Stimulated activated CD8-positive, alpha-beta memory T cell treated with anti-CD3 and anti-CD28 coated beads, Interleukin-7, amount 100 ng/mL, for 1 hour (primary cell): Measurements from ENCODE around the gene ERGIC2.
"Not testable (repeated sequence)": the region's sequence is repeated elsewhere in the genome, so short reads cannot be mapped to it uniquely, and the experiment has no call there.

Experiments used
- DNase-seq, 2 donors: peaks; one replicate each; pipeline ENCODE4 v3.0.0-alpha.2; 2020; ENCODE audit warnings: low read depth in 2 of 2

The ERGIC2 gene, protein sequence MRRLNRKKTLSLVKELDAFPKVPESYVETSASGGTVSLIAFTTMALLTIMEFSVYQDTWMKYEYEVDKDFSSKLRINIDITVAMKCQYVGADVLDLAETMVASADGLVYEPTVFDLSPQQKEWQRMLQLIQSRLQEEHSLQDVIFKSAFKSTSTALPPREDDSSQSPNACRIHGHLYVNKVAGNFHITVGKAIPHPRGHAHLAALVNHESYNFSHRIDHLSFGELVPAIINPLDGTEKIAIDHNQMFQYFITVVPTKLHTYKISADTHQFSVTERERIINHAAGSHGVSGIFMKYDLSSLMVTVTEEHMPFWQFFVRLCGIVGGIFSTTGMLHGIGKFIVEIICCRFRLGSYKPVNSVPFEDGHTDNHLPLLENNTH

DNA sequence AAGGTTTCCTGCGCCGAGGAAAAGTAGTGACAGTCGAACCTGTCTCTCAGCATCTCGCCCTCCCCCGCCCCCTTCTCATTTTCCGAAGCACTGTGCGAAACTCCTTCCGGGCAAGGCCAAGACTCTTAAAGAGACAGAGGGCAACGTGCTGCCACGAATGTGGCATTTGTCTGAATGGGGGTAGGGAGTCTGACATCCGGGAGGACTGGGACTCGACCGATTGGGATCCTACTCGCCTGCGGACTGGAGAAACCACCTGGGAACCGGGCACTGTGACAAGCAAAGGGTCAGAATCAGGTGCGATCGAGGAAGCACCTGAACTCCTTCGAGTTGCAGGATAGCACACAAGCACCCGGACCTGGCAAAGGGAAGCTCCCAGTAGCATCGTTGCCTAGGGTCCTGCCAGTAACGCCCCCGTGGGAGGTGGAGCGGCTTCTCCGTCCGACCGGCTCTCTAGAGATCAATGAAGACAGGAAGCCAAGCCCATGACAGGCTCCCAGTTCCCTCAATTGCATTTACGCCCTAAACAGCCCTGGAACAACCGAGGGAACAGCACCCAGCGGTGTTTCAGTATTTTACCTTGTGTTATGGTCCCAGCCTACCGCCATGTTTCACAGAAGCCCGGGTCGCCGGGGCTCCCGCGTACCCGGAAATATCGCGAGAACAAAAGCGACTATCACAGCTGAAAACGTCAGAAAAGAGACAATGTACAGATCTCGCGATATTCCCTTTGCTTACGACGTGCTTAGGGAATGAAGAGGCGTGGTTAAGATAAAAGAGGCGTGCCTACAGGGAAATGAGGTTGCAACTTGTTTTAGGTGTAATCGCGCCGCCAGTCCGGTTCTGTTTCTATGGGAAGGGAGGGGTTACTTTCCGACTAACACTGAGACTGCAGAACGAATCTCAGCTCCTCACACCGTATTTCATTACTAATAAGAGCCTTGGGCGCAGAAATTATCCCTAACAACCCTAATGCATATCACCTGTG is at the start of gene ERGIC2:
ERGIC2 (minus strand) TSS at position 637 of the 988 bp plus-strand sequence. CDS start 9,539 bp downstream, outside the sequence.
- peak; percentile 70 to 72 for DNase-seq

DNA sequence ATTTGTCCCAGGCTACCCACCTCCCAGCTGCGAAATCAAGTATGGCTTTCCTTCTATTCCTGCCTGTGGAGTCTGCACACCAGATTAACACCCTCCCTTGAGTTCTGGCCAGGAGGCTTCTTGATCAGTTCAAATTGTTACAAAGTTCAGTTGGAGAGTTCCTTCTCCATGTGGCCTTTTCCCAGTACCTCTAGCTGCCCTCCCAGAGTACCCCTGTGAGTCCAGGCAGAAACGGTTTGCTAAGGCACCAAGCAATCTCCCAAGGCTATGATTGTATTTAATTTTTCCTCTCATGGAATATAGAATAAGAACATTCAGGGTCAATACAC is 49.7 kb upstream of the ERGIC2 start:
- DNase-seq, result no peak

DNA sequence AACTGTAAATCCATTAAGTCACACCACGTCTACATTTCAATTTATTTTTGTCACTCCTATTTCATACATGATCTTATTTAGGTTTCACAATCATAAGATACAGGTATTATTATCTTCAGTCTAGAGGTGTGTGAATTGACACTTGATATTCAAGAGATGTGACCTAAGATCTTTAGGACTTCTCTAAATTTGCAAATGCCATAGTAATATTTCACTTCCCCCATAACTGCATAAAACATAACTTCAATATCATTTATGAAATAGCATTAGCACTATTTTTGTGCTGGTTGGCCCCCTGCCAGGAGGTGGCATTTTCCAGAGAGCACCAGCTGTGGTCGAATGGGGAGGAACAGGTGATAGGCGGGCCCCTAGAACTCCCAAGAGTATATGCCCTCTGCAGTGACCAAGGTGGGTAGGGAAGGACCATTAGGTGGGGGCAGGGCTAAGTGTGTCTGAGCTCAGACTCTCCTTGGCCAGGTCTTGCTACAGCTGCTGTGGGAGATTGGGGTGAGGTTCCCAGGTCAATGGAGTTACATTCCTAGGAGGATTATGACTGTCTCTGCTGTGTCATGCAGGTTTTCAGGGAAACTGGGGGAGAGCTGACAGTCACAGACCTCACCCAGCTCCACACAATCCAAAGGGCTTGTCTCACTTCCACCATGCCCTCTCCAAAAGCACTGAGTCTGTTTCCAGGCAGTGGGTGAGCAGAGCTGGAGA is 49.2 kb upstream of the ERGIC2 start:
- no peak for DNase-seq

- no peak for DNase-seq
Observed at GRCh38 chr12:29428633-29429032, 47.7 kb upstream of the ERGIC2 start.

DNA sequence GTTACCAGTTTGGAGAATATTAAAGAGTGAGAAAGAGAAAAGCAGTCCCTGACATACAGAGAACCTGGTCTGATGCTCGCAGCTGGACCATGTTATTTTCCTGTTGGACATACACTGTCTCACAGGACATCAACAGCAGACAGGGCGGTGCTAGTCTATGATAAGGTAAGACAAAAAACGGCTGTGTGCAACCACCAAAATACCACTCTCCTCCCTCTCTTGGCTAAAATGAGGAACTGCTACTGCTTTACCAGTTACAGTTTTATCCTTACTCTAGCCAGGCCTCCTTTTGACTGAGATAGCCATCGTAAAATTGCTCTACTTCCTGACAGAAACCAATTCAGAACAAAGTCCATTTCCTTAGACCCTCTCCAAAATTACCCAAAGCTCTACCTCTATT is 47.0 kb upstream of the ERGIC2 start:
- no peak for DNase-seq

- DNase-seq, result no peak
Observed at GRCh38 chr12:29426498-29426897, 45.5 kb upstream of the ERGIC2 start.

DNA sequence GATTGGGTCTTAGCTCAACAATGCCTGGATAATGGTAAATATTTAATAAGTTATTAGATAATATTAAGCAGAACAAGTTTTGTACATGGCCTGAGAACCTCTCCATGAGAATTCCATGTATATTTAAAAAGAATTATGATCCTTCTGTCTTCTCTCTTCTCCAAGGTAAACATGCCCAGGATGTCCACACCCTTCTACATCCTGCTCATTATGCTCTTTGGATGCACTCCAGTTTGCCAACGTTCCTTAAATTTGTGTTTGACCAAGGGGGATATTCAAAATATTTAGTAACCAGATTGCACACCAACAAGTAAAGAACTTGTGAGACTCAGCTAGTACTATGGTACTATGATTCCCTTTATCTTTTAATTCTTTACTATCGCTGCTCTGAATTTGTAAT is 44.8 kb upstream of the ERGIC2 start:
- DNase-seq, result no peak

DNA sequence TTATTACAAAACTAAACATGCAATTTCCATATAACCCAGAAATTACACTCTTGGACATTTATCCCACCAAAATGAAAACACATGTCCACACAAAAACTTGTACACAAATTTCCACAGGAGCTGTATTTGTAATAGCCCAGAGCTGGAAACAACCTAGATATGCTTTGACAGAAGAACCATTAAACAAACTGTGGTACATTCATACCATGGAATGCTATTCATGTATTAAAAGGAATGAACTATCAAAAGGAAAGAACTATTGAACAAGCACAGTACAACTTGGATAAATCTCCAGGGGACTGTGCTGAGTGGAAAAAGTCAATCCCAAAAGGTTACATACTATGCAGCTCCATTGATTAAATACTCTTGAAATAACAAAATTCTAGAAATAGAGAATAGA is 35.8 kb upstream of the ERGIC2 start:
- no peak for DNase-seq

DNA sequence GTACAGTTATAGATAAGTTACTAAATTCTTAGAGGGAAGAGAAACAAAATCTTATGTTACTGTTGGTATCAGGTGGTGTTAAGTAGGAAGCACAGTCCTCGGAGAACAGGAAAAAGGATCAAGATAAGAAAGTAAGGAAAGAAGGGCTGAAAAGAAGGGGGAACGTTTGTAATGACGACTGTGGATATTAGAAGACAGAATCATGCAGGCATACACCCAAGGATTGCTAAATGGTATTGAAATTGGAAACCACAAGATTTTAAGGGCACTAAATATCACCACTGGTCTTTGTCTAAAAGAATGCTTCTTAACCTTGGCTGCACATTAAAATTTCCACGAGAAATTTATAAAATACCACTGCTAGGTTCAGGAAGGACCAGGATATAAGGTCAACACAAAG is 34.1 kb upstream of the ERGIC2 start:
- DNase-seq, result no peak

GRCh38 chr12:29414368-29414767 is 33.4 kb upstream of the ERGIC2 start:
- no peak for DNase-seq

DNA sequence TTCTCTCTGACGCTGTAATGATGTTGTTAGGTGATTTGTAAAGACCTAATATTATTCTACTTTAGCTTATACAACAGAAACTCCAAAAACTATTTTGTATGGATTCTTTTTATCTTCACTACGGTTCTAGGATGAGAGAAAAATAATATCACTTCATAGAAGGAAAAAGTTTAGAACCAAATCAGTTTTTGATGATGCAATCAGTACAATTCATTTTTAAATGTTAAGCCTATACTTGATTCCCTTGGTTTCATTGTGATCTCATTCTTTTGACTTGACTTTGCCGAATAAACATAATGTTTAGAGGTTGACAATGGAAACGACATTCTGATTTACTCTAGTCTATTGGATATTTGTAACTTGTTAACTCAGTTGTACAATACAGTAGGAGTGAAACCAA is 24.6 kb upstream of the ERGIC2 start:
- DNase-seq, result no peak

DNA sequence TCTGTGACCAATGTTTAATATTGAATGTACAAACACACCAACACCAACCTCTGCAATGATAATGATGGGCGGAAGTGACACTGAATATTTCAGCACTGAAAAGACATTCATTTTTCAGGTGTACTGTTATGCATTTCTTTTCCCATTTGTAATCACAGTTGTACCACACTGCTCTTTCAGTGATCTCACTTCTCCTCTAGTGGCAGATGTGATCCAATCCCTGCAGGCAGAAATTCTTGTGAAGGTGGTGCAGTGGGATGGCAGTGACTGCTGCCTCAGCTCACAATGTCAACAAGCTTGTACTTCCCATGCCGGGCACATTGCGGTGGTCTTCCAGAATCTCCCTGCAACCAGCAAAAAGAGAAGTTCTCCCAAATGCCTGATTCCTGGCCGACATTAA is 23.0 kb upstream of the ERGIC2 start:
- DNase-seq, result no peak

- DNase-seq, result no peak
Observed at GRCh38 chr12:29402437-29402836, 21.5 kb upstream of the ERGIC2 start.

DNA sequence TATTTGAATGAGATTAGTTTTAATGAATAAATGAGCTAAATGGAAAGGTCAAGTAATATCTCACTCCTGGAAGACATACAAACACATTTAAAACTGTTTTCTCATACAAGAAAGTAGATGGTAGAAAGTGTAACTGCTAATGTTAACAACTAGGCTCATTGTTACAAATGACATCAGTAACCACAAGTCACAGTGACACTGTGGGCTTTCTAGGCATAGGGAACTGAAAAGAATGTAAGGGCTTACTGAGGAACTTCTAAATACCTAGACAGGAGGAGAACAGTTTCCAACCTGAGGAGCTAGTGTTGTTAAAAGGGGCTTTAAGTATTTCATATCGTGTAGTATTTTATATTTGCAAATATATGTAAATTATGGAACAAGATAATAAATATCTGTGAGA is 17.5 kb upstream of the ERGIC2 start:
- DNase-seq, result no peak

- DNase-seq, result no peak
Observed at GRCh38 chr12:29396774-29397173, 15.8 kb upstream of the ERGIC2 start.

DNA sequence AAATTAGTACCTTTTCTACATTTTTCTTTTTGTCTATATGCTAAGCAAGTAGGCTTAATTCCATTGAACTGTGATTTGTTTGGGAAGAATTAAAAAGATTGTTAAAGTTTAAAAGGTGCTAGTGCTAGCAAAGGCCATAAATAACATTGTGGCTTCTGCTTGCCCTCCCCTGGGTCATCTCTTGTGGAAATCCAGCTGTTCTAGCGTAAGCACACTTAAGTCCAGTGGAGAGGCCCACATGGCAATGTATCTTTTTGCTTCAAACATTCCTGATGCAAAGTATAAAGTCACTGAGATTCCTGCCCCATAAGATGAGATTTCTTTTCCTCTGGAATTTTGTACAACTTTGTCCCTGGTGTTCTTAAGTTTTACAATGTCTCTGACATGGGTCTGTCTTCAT is 14.4 kb upstream of the ERGIC2 start:
- no peak for DNase-seq

DNA sequence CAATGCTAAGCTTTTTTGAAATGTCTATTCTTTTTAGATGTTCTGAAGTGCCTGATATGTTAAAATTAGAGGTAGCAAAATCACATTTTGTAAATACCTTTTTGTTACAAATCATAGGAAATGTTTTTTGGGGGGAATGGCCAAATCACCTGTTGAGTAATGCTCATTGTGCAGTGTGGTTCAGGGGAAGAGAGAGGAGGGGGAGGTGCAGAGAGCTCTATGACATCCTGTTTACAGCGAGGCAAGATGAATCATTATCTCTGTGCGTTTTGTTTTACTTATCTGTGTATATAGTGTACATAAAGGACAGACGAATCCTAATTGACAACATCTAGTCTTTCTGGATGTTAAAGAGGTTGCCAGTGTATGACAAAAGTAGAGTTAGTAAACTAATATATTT is 9.4 kb upstream of the ERGIC2 start:
- not testable (repeated sequence) for DNase-seq

DNA sequence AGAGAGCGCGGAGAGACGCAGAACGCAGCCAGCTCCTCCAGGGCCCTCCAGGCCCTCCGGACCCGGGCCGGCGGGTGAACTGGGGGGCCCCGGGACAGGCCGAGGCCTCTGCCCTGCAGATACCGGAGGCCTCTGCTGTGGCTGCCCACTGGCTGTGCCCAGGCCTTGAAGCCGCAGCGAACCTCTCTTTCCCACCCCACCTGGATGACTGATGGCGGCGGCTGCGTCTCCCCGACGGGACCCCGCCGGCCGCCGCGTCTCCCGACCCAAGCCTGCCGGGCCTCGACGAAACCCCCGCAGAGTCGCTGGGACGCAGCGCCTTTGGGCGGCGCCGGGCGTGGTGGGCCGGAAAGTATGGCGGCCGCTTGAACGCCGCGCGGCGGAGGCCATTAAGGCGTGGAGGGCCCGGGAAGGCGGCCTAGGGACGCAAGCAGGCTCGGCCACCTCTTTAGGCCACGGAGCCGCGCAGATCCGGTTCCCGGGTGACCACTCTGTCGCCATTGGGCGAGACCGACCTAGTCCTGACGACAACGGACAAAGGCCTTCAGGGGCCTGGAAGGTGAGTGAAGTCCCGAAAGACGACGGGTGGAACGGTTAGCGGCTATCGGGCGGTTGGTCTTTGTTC is 8.4 kb upstream of the ERGIC2 start:
- DNase-seq, result no peak

- DNase-seq, result not testable (repeated sequence)
Observed at GRCh38 chr12:29386084-29386680, 5.2 kb upstream of the ERGIC2 start.

DNA sequence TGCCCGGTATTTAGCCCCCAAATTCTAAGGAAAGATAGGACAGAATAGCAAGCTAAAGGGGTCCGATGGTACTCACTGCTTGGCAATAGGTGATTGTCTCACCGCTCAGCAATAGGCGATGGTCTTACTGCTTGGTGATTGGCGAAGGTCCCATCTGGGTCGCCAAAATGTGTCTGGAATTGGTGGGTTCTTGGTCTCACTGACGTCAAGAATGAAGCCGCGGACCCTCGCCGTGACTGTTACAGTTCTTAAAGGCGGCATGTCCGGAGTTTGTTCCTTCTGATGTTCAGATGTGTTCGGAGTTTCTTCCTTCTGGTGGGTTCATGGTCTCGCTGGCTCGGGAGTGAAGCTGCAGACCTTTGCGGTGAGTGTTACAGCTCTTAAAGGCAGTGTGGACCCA is 4.2 kb upstream of the ERGIC2 start:
- DNase-seq, result not testable (repeated sequence)

- DNase-seq, result no peak
Observed at GRCh38 chr12:29382251-29382650, 1.3 kb upstream of the ERGIC2 start.
